Measurements from ENCODE around the gene NFYA.

DNA sequence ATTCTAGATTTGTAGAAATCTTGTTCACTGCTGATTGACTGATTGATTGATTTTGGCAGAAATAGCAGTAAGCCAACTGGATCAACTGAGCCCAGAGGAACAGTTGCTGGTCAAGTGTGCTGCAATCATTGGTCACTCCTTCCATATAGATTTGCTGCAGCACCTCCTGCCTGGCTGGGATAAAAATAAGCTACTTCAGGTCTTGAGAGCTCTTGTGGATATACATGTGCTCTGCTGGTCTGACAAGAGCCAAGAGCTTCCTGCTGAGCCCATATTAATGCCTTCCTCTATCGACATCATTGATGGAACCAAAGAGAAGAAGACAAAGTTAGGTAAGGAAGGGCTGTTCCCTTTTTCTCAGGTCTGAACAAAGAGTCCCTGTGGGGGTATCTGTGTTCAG lies 50.1 kb downstream of the NFYA start:
- TF ChIP-seq EZH2 (IDR thresholded peaks at IDR 0.05) (no peak), CTCF (IDR thresholded peaks at IDR 0.05) (no peak), EZH2phosphoT487 (IDR thresholded peaks at IDR 0.05) (no peak)
